Neural cell (in vitro differentiated cells): Measurements from ENCODE around the gene MDN1. TPM values are rescaled to one million over a fixed set of nuclear protein-coding genes. Genes with fewer than 3 reads are reported as not detected.

Source experiments
- H2AFZ ChIP-seq: fragments of 200-600, 300-800 bp; sonication (generic), shearing (Covaris generic); 2 replicates; pipeline ENCODE4 v1.6.0; 2014; ENCODE audit warnings: low read depth, mild to moderate bottlenecking, antibody characterized with exemption, low read length, moderate library complexity
- H3F3A ChIP-seq: fragments of 200-600 bp; shearing (Covaris generic); 2 replicates; pipeline ENCODE4 v1.6.1; 2016; ENCODE audit warnings: mild to moderate bottlenecking, moderate library complexity, mixed read lengths, antibody characterized with exemption, low read length; ENCODE audit not compliant: insufficient read depth, poor library complexity, severe bottlenecking
- H3K27ac ChIP-seq: fragments of 200-600, 300-800 bp; sonication (generic), shearing (Covaris generic); 2 replicates; pipeline ENCODE4 v1.5.1; 2014; ENCODE audit warnings: mild to moderate bottlenecking, low read length, moderate library complexity
- H3K27me3 ChIP-seq: fragments of 300-800, 200-600 bp; sonication (generic), shearing (Covaris generic); 2 replicates; pipeline ENCODE4 v1.6.0; 2014; ENCODE audit warnings: mild to moderate bottlenecking, low read depth, low read length, moderate library complexity; ENCODE audit not compliant: insufficient read depth
- H3K36me3 ChIP-seq: fragments of 300-800, 200-600 bp; sonication (generic), shearing (Covaris generic); 2 replicates; pipeline ENCODE4 v1.5.1; 2014; ENCODE audit warnings: mild to moderate bottlenecking, antibody characterized with exemption, low read length, moderate library complexity; ENCODE audit not compliant: insufficient read depth
- H3K4me2 ChIP-seq: fragments of 300-800, 200-600 bp; sonication (generic), shearing (Covaris generic); 2 replicates; pipeline ENCODE4 v1.6.0; 2014; ENCODE audit warnings: mild to moderate bottlenecking, low read length
- H3K4me3 ChIP-seq: fragments of 300-800, 200-600 bp; sonication (generic), shearing (Covaris generic); 2 replicates; pipeline ENCODE4 v1.5.1; 2014; ENCODE audit warnings: mild to moderate bottlenecking, low read length, moderate library complexity
- H3K79me2 ChIP-seq: fragments of 200-600 bp; shearing (Covaris generic); replicated peaks from 2 replicates; pipeline ENCODE4 v1.6.0; 2014; ENCODE audit warnings: mild to moderate bottlenecking, low read length, moderate library complexity; ENCODE audit not compliant: insufficient read depth
- H3K9ac ChIP-seq: fragments of 300-800, 200-600 bp; sonication (generic), shearing (Covaris generic); 2 replicates; pipeline ENCODE4 v1.6.1; 2016; ENCODE audit warnings: mild to moderate bottlenecking, low read length, mixed read lengths
- H3K9me2 ChIP-seq: fragments of 200-600 bp; shearing (Covaris generic); 2 replicates; pipeline ENCODE4 v1.6.1; 2016; ENCODE audit warnings: mild to moderate bottlenecking, low read length, mixed read lengths; ENCODE audit not compliant: insufficient read depth
- H3K9me3 ChIP-seq: fragments of 200-600, 300-800 bp; sonication (generic), shearing (Covaris generic); 2 replicates; pipeline ENCODE4 v1.6.1; 2016; ENCODE audit warnings: mild to moderate bottlenecking, mixed run types, low read length, moderate library complexity, mixed read lengths
- H4K20me1 ChIP-seq: fragments of 200-600 bp; shearing (Covaris generic); 2 replicates; pipeline ENCODE4 v1.6.1; 2016; ENCODE audit warnings: mild to moderate bottlenecking, mixed run types; ENCODE audit not compliant: insufficient read depth
- EP300 ChIP-seq: fragments of 450-650 bp; conservative IDR thresholded peaks from 2 replicates; pipeline ENCODE4 v1.6.1; 2014; ENCODE audit warnings: antibody characterized with exemption, mild to moderate bottlenecking, moderate library complexity; ENCODE audit not compliant: poor library complexity, severe bottlenecking
- EZH2 ChIP-seq: fragments of 200-600, 300-800 bp; shearing (Covaris generic), sonication (generic); IDR thresholded peaks from 2 replicates; pipeline ENCODE4 v1.6.1; 2014; ENCODE audit warnings: antibody characterized with exemption, low read length, borderline replicate concordance, mild to moderate bottlenecking; ENCODE audit not compliant: insufficient read depth, poor library complexity, severe bottlenecking
- MXI1 ChIP-seq: fragments of 450-650 bp; conservative IDR thresholded peaks from 2 replicates; pipeline ENCODE4 v1.6.1; 2014; ENCODE audit warnings: antibody characterized with exemption, mild to moderate bottlenecking; ENCODE audit not compliant: poor library complexity, severe bottlenecking
- POLR2AphosphoS5 ChIP-seq: IDR thresholded peaks from 2 replicates; pipeline ENCODE4 v1.6.1; 2012
- RAD21 ChIP-seq: fragments of 450-650 bp; conservative IDR thresholded peaks from 2 replicates; pipeline ENCODE4 v1.6.1; 2014; ENCODE audit warnings: antibody characterized with exemption, mild to moderate bottlenecking, moderate library complexity
- SMC3 ChIP-seq: fragments of 450-650 bp; conservative IDR thresholded peaks from 2 replicates; pipeline ENCODE4 v1.6.1; 2014; ENCODE audit warnings: antibody characterized with exemption, mild to moderate bottlenecking, moderate library complexity; ENCODE audit not compliant: poor library complexity
- TAF1 ChIP-seq: IDR thresholded peaks from 2 replicates; pipeline ENCODE4 v1.6.1; 2012; ENCODE audit warnings: low read depth
- polyA plus RNA-seq: library from polyadenylated mRNA; depleted of rRNA; stranded (reverse); fragments of >200 nt; gene quantifications from 2 replicates; pipeline ENCODE4 v1.2.3, GENCODE V29; 2014
- TF ChIP-seq, protein P1 (sequence below): fragments of 450-650 bp; IDR thresholded peaks from 2 replicates; pipeline ENCODE4 v1.5.1; 2014; ENCODE audit warnings: antibody characterized with exemption, mild to moderate bottlenecking, moderate library complexity; ENCODE audit not compliant: poor library complexity, severe bottlenecking
- TF ChIP-seq, protein P2 (sequence below): IDR thresholded peaks from 2 replicates; pipeline ENCODE4 v1.6.1; 2012; ENCODE audit warnings: borderline replicate concordance

Gene MDN1
- polyA plus RNA-seq, 1 donor from 2014 or later = 17.8 TPM

DNA sequence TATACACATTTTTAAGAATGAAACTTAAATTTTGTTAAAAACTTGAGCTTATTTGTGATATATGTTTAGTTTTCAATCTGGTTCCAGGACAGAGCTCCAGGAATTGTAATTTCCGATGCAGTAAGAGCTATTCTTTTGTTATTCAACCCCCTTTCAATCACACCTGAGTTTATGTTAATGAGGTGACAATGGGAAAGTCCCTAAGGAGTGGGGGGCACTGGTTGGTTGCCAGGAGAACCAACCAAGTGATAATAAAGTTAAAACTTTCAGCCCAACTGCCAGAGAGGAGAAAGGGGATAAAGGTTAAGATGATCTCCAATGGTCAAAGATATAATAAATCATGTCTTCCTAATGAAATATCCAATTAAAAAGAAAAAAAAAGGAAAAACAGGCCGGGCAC lies 19.8 kb downstream of the MDN1 start:
- Histone ChIP-seq H3K4me2 (no peak overlapping the region), H3K9me2 (no peaks in the 10 kb centered on the region), H4K20me1 (no peaks in the 10 kb centered on the region), H3K9me3 (no peaks in the 10 kb centered on the region), H3K27ac (no peak overlapping the region), H3F3A (no peaks in the 10 kb centered on the region), H3K4me3 (no peak overlapping the region), H2AFZ (no peak overlapping the region), H3K27me3 (no peaks in the 10 kb centered on the region), H3K36me3 (no peaks in the 10 kb centered on the region), H3K79me2 (no peaks in the 10 kb centered on the region), H3K9ac (no peak overlapping the region)
- TF ChIP-seq, protein P1, sequence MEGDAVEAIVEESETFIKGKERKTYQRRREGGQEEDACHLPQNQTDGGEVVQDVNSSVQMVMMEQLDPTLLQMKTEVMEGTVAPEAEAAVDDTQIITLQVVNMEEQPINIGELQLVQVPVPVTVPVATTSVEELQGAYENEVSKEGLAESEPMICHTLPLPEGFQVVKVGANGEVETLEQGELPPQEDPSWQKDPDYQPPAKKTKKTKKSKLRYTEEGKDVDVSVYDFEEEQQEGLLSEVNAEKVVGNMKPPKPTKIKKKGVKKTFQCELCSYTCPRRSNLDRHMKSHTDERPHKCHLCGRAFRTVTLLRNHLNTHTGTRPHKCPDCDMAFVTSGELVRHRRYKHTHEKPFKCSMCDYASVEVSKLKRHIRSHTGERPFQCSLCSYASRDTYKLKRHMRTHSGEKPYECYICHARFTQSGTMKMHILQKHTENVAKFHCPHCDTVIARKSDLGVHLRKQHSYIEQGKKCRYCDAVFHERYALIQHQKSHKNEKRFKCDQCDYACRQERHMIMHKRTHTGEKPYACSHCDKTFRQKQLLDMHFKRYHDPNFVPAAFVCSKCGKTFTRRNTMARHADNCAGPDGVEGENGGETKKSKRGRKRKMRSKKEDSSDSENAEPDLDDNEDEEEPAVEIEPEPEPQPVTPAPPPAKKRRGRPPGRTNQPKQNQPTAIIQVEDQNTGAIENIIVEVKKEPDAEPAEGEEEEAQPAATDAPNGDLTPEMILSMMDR = no peak
- TF ChIP-seq RAD21 (no peak), EZH2 (no peak), POLR2AphosphoS5 (no peak), SMC3 (no peak), TAF1 (no peak), MXI1 (no peak), EP300 (no peak)
- TF ChIP-seq, protein P2, sequence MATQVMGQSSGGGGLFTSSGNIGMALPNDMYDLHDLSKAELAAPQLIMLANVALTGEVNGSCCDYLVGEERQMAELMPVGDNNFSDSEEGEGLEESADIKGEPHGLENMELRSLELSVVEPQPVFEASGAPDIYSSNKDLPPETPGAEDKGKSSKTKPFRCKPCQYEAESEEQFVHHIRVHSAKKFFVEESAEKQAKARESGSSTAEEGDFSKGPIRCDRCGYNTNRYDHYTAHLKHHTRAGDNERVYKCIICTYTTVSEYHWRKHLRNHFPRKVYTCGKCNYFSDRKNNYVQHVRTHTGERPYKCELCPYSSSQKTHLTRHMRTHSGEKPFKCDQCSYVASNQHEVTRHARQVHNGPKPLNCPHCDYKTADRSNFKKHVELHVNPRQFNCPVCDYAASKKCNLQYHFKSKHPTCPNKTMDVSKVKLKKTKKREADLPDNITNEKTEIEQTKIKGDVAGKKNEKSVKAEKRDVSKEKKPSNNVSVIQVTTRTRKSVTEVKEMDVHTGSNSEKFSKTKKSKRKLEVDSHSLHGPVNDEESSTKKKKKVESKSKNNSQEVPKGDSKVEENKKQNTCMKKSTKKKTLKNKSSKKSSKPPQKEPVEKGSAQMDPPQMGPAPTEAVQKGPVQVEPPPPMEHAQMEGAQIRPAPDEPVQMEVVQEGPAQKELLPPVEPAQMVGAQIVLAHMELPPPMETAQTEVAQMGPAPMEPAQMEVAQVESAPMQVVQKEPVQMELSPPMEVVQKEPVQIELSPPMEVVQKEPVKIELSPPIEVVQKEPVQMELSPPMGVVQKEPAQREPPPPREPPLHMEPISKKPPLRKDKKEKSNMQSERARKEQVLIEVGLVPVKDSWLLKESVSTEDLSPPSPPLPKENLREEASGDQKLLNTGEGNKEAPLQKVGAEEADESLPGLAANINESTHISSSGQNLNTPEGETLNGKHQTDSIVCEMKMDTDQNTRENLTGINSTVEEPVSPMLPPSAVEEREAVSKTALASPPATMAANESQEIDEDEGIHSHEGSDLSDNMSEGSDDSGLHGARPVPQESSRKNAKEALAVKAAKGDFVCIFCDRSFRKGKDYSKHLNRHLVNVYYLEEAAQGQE = no peak

- Histone ChIP-seq H3K9me3 (no peaks in the 10 kb centered on the region), H3K27ac (no peak overlapping the region), H3K4me2 (no peak overlapping the region), H3K36me3 (no peaks in the 10 kb centered on the region), H3K79me2 (no peaks in the 10 kb centered on the region), H4K20me1 (no peaks in the 10 kb centered on the region), H3F3A (no peaks in the 10 kb centered on the region), H3K9me2 (no peaks in the 10 kb centered on the region), H3K27me3 (no peaks in the 10 kb centered on the region), H3K4me3 (no peak overlapping the region), H2AFZ (no peak overlapping the region), H3K9ac (no peak overlapping the region)
- TF ChIP-seq, protein P1 = no peak
- no peak for TF ChIP-seq MXI1
Observed at GRCh38 chr6:89799096-89799495, 20.5 kb downstream of the MDN1 start.
